Ascending aorta (tissue), 2 donors: ENCODE results near the gene TESPA1. TPM values are rescaled to one million over a fixed set of nuclear protein-coding genes. Genes with fewer than 3 reads are reported as not detected.

Experiments
- DNase-seq, 2 donors: peaks; one replicate each; pipeline ENCODE4 v3.0.0-alpha.2; 2019; ENCODE audit warnings: low spot score in 2 of 2
- H3K27ac ChIP-seq, 2 donors: fragments of 200-600 bp; sonication (generic); one replicate each; pipeline ENCODE4 v1.5.1; 2016 to 2017; ENCODE audit warnings: mild to moderate bottlenecking in 1 of 2
- H3K27me3 ChIP-seq: fragments of 200-600 bp; sonication (generic); one replicate; pipeline ENCODE4 v1.5.1; 2017
- H3K36me3 ChIP-seq, 2 donors: fragments of 200-600 bp; sonication (generic); one replicate each; pipeline ENCODE4 v1.5.1; 2016
- H3K4me1 ChIP-seq, 2 donors: fragments of 200-600 bp; sonication (generic); one replicate each; pipeline ENCODE4 v1.5.1; 2016 to 2017; ENCODE audit warnings: mild to moderate bottlenecking in 1 of 2
- H3K4me3 ChIP-seq, 2 donors: fragments of 200-600 bp; sonication (generic); one replicate each; pipeline ENCODE4 v1.5.1; 2016 to 2017; ENCODE audit warnings: mild to moderate bottlenecking in 1 of 2
- H3K9me3 ChIP-seq, 2 donors: fragments of 200-600 bp; sonication (generic); one replicate each; pipeline ENCODE4 v1.5.1; 2016
- intact Hi-C: fragments of 100-400 bp; cut with DNase I; formaldehyde crosslinking; loops from one replicate; pipeline ENCODE4 v1.15.1; 2023
- total RNA-seq: library from RNA; depleted of rRNA; stranded (reverse); fragments of >200 nt; gene quantifications from one replicate; pipeline ENCODE4 v1.1.0, GENCODE V29; 2016
- TF ChIP-seq, protein P1 (sequence below), 3 experiments: fragments of 200-600 bp in 2 of 3; fragments of 450-650 bp in 1 of 3; sonication (generic) in 2 of 3; IDR thresholded peaks; one replicate each; pipeline ENCODE4 v1.5.1; 2016 to 2019; ENCODE audit warnings: antibody characterized with exemption in 3 of 3, mild to moderate bottlenecking in 1 of 3, moderate library complexity in 1 of 3

Gene TESPA1, protein sequence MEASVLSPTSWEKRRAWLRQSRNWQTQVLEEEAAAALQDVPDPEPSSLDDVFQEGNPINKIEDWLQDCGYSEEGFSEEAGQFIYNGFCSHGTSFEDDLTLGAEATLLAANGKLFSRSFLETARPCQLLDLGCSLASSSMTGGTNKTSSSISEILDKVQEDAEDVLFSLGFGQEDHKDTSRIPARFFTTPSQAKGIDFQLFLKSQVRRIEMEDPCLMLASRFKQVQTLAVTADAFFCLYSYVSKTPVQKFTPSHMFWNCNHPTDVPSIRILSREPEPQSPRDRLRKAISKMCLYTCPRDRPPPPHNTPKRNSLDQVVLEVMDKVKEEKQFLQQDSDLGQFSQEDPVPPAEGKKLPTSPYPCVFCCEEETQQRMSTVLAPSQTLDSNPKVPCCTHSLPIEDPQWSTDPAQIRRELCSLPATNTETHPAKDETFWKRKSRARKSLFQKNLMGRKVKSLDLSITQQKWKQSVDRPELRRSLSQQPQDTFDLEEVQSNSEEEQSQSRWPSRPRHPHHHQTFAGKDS
- total RNA-seq: not detected

DNA sequence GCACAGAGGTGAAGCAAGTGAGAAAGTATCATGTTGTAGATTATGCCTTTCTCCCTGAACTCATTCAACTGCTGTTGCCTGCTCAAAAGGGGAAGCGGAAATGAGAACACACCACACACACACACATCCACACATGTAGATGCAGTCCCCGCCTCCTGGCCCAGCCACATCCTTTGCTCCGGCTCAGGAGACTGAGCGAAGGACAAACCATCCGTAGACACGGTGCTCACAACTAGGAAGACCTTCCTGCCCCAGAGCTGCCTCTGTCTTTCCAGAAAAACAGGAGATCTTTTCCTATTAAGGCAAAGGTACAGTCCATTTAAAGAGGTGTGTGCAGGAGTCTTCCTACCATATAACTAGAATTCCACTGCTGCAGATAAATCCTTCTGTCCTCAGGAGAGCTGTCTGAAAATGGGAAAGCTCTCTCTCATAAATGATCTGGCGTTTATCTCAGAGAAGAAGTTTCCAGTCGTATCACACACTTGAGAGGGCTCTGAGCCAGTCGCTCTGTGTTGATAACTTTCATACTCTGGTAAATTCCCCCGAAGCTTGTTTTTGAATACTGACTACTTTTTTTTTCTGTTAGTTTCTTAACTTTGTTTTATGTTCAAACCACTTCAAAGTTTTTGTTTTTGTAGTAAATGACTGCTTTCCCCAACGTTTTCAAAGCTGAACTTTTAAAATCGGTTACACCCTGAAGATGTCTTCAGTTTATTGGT is at the start of gene TESPA1:
Gene TESPA1 (minus strand): TSS at position 105 of the 719 bp plus-strand sequence. CDS start 10,200 bp downstream, outside the sequence.
- DNase-seq: peak; percentile 22 to 72
- no peaks in the 10 kb centered on the region for H3K9me3 ChIP-seq
- H3K36me3 ChIP-seq: no peaks in the 10 kb centered on the region
- intact Hi-C loops: no loop called here
- H3K27me3 ChIP-seq: no peaks in the 10 kb centered on the region
- no peak within 1 kb of the TSS for H3K4me3 ChIP-seq
- no peak within 1 kb of the TSS for H3K27ac ChIP-seq
- H3K4me1 ChIP-seq: no peaks in the 10 kb centered on the region
- TF ChIP-seq, protein P1, sequence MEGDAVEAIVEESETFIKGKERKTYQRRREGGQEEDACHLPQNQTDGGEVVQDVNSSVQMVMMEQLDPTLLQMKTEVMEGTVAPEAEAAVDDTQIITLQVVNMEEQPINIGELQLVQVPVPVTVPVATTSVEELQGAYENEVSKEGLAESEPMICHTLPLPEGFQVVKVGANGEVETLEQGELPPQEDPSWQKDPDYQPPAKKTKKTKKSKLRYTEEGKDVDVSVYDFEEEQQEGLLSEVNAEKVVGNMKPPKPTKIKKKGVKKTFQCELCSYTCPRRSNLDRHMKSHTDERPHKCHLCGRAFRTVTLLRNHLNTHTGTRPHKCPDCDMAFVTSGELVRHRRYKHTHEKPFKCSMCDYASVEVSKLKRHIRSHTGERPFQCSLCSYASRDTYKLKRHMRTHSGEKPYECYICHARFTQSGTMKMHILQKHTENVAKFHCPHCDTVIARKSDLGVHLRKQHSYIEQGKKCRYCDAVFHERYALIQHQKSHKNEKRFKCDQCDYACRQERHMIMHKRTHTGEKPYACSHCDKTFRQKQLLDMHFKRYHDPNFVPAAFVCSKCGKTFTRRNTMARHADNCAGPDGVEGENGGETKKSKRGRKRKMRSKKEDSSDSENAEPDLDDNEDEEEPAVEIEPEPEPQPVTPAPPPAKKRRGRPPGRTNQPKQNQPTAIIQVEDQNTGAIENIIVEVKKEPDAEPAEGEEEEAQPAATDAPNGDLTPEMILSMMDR (IDR thresholded peaks at IDR 0.05): no peak

DNA sequence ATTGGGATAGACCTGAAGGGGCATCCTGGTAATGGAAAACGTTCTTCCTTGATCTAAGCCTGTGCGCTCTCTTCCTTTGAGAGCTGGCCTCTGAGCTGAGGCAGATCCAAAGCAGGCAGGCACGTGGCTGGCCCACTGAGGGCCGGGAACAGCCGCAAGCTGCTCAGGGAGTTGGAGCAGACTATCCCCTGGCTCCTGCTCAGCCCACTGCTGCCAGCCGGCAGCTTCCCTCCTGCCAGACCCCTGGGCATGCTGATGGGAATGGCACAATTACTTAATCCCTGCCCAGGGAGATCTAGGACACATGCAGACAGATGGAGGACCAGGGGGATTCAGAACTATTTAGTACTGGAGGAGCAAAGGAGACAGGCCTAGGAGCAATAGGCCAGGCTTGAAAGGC is 49.7 kb upstream of the TESPA1 start:
- intact Hi-C loops: no loop called here
- no peak for DNase-seq
- Histone ChIP-seq H3K9me3 (no peaks in the 10 kb centered on the region), H3K27ac (no peak overlapping the region), H3K4me3 (no peak overlapping the region), H3K27me3 (no peaks in the 10 kb centered on the region), H3K4me1 (no peaks in the 10 kb centered on the region), H3K36me3 (no peaks in the 10 kb centered on the region)
- TF ChIP-seq, protein P1 (IDR thresholded peaks at IDR 0.05): no peak

DNA sequence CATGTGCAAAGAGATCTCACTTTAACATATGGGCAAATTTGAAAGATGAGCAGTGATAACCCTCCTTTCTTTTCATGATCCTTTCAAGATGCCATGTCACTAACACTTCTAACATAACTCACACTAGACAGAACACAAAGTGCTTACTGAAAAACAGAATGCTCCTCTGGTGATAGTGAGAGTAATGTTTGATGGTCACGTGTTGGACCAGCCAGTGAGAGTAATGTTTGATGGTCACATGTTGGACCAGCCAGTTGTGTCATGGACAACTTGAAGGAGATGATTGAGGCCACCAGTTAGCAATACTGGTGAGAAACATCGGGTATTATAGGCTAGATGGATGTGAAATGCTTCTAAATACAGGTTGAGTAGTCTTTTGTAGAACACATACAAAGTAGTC is 40.9 kb upstream of the TESPA1 start:
- no peaks in the 10 kb centered on the region for H3K36me3 ChIP-seq
- no peaks in the 10 kb centered on the region for H3K27me3 ChIP-seq
- intact Hi-C loops: no loop called here
- H3K27ac ChIP-seq: no peak overlapping the region
- H3K4me3 ChIP-seq: no peak overlapping the region
- H3K4me1 ChIP-seq: no peaks in the 10 kb centered on the region
- no peaks in the 10 kb centered on the region for H3K9me3 ChIP-seq
- TF ChIP-seq, protein P1 (IDR thresholded peaks at IDR 0.05): no peak
- DNase-seq: no peak

- no peaks in the 10 kb centered on the region for H3K27me3 ChIP-seq
- no peaks in the 10 kb centered on the region for H3K9me3 ChIP-seq
- no peaks in the 10 kb centered on the region for H3K36me3 ChIP-seq
- no peak overlapping the region for H3K27ac ChIP-seq
- H3K4me3 ChIP-seq: no peak overlapping the region
- DNase-seq: no peak
- TF ChIP-seq, protein P1 (IDR thresholded peaks at IDR 0.05): no peak
- intact Hi-C loops: no loop called here
- no peaks in the 10 kb centered on the region for H3K4me1 ChIP-seq
These were observed 40.0 kb upstream of the TESPA1 start for GRCh38 chr12:55024575-55024974.

DNA sequence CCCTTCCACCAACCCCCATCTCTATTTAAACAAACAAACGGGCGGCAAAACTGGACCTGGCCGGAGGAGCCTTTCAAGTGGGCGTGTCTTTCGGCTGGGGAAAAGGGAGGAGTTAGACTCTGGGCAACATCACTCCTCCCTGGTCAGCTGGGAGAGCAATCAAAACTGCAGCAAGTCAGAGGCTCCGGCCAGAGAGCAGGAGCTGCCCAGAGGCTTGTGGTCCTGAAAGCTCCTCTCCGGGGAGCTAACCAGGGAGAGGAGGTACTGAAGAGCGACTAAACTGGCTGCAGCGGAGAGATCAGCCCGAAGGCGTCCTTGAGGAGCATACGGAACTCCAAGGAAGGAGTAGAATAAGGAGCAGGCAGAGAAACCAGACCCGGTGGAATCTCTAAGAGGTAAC is 35.2 kb upstream of the TESPA1 start, which contains the start of gene NEUROD4:
Gene NEUROD4 (plus strand): TSS at position 191 of the 400 bp plus-strand sequence. CDS start 6,466 bp downstream, outside the sequence.
- Histone ChIP-seq H3K36me3 (no peaks in the 10 kb centered on the region), H3K27ac (no peak within 1 kb of the TSS), H3K9me3 (no peaks in the 10 kb centered on the region), H3K4me3 (no peak within 1 kb of the TSS), H3K27me3 (no peaks in the 10 kb centered on the region), H3K4me1 (no peaks in the 10 kb centered on the region)
- TF ChIP-seq, protein P1 (IDR thresholded peaks at IDR 0.05): no peak
- DNase-seq: no peak
- intact Hi-C loops: no loop called here
